COLO668 (cell line): ENCODE measurements around the gene MYBPH.
A peak's percentile ranks its signal among the peaks of the same experiment; 100 is the strongest.

Experiments
- DNase-seq: peaks from one replicate; lab custom pipeline; 2025; ENCODE audit not compliant: unreplicated experiment; lab: John Stamatoyannopoulos, UW

The MYBPH gene

GRCh38 chr1:203180611-203181330 is 5.1 kb upstream of the MYBPH start:
- no peak for DNase-seq

- DNase-seq, result no peak
Measured at GRCh38 chr1:203179667-203180005, 4.0 kb upstream of the MYBPH start.

- DNase-seq, result no peak
Measured at GRCh38 chr1:203178821-203179666, 3.4 kb upstream of the MYBPH start.

- DNase-seq, result no peak
Measured at GRCh38 chr1:203178083-203178482, 2.5 kb upstream of the MYBPH start.

GRCh38 chr1:203177470-203178039 is 1.9 kb upstream of the MYBPH start:
- no peak for DNase-seq

DNA sequence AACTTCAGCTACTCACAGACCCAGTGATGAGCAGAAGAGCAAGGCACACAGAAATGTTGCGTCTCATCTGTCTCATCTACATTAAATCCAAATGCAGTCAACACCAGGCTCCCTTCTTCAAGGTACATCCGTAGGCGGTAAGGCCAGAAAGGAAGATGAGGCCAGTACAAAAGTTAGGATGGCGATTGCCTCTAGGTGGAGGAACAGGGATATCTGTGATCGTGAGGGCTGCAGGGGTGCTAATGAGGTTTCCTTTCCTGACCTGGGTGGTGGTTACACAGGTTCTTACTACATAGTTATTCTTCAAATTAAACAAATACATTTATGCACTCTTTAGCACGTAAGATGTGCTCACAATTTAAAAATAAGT is 1.4 kb upstream of the MYBPH start:
- no peak for DNase-seq

DNA sequence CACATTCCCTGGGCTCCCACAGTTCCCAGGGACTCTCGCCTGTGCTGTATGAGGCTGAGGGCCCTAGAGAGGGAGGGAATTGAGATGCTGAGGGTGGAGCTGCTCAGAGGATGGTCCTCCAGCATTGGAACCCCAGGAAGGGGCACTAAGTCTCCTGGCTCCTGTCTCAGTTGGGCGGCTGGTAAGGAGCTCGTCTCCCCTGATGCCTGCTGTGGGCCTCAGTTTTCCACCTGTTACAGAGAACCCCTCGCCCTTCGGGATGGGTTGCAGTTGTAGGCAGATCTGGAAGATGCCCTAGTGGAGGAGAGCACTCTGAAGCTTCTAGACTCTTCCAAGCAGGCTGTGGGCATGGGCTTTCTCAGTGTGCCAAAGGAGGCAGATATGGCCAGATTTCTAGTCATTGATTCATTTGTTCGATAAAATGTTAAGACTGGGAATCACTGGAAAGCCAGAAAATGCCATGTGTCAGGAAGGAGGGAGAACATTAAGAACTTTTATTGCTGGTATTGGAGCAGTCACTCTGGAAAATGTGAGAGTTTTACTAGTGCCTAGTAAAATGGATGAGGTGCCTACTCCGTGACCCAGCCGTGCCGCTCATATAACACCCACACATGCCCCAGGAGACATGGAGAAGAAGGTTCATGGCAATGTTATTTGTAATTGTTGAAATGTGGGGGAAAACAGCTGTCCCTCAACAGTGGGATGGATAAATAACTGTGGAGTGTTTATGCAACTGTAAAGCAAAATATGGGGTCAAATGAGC is 828 bp upstream of the MYBPH start:
- no peak for DNase-seq

DNA sequence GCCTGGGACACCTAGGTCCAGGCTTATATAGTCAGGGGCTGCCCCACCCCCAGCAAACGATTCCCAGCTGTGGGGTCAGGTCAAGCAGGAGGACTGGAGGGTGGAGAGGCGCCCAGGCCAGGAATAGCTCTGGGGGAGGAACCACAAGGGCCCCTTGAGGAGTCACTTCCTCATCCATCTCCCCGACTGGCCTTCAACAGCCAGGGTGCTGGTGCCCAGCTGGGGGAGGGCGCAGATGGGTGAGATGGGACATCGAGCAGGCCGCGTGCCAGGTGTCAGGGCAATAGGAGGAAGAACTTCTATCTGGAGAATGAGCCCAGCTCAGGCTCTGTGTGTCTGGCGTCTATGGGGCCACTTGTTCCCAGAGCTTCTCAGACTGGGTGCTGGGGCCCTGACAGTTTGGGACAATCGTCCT is 208 bp upstream of the MYBPH start:
- DNase-seq, result no peak

DNA sequence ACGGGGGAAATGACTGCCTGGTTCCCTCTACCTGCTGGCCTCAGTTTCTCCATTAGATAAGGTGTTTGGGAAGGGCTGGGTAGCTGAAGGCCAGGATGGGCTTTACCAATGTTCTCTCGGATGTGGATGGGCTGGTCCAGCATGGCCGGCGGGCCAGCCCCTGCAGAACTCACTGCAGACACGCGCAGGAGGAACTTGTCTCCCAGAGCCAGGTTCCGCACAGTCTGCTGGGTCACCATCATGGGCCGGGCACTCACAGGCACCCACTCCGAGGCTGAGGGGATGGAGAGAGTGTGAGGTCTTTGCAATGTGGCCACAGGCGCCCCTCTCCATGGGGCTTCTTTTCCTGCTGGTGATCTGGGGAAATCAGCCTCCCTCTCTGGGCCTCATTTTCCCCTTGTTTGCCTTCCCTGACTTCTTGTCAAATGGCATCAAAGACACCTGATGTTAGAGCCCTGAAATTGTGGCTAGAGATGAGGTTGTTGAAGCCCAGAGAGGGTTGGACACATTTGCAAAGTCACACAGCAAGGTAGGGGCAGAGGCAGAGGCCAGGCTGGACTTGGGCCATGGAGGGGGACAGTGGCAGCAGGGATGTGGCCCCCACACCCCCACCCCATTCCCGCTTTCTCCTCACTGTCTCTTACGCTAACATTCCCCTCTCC is 1.2 kb downstream of the MYBPH start:
- DNase-seq, result no peak

DNA sequence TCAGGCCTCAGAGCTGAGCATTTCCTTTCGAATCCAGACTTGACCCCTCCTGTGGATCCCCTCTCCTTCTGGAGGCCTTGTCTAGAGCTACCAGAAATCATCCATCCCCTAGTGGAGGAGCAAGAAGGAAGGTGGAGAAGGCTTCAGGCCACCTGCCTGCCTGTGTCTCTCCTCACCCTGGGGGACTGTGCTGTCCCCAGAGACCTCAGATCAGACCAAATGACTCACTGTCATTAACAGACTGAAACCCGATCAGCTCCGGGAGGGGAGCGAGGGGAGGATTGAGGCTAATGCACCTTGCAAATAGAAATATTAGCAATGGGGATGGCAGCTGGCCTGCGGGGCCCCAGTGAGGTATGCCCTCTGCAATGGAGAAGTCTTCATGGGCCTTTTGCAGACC is 2.1 kb downstream of the MYBPH start:
- peak; percentile 77 for DNase-seq

DNA sequence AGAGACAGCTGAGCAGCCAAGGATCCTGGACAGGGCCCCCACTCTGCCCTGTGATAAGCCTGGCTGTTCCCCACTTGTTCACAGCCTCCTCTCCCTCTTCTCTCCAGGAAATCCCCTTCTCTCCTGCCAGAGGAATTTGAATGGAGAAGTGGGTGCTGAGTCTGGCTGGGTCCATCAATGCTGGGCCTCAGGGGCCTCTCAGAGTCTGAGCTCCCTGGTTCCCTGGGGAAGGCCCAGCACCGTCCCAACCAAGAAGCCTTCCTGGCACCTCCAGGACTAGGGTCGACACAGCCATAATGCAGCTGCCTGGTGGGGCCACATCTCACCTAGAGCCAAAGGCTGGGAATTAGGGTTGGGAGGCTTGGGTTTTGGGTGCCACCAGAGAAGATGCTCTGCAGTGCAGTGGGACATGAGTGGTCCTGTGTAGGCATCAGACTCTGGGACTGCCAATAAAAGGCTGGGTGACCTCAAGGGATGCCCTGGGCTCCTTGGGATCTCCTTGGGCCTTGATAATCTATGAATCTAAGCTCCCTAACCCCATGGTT is 2.5 kb downstream of the MYBPH start:
- DNase-seq, result no peak

DNA sequence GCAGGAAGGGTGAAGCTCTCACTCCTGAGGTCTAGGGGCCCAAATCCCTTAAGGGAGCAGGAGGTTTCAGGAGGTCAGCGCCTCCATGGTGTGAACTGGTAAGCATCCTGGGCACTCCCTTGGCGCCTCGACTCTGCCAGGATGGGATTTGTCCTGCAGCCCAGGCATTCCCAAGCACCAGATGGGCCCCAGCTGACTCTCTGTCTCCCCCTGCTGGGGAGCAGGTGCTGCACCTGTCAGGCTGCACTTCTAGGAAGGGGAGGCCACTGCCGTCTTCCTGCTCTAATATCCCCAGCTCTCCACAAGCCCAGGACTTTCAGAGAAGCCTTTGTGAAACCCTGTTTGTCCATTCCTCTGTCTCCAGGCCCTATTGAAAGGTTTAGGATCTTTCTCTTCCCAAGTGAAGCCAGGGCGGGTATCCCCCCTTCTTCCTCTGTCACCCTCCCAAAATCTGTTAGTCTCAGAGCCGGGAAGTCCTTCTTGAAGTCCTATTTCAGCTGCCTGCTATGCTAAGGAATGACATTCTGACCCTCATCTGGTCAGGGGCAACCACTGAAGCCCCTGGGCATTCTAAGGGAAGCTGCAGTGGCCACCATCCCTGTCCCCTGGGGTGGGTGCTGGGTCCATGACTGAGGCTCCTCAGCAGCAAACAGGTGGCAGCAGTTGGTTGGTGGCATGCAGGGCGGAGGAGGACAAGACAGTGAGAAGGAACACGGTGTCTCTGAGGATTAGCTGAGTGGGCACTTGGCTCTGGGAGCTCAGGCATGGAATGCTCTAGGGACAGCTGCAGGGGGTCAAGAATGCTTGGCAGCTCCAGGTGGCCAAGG is 3.2 kb downstream of the MYBPH start:
- DNase-seq, result peak; percentile 75

GRCh38 chr1:203171341-203172183 is 4.1 kb downstream of the MYBPH start:
- DNase-seq, result no peak

- DNase-seq, result no peak
Measured at GRCh38 chr1:203170625-203171330, 4.8 kb downstream of the MYBPH start.

DNA sequence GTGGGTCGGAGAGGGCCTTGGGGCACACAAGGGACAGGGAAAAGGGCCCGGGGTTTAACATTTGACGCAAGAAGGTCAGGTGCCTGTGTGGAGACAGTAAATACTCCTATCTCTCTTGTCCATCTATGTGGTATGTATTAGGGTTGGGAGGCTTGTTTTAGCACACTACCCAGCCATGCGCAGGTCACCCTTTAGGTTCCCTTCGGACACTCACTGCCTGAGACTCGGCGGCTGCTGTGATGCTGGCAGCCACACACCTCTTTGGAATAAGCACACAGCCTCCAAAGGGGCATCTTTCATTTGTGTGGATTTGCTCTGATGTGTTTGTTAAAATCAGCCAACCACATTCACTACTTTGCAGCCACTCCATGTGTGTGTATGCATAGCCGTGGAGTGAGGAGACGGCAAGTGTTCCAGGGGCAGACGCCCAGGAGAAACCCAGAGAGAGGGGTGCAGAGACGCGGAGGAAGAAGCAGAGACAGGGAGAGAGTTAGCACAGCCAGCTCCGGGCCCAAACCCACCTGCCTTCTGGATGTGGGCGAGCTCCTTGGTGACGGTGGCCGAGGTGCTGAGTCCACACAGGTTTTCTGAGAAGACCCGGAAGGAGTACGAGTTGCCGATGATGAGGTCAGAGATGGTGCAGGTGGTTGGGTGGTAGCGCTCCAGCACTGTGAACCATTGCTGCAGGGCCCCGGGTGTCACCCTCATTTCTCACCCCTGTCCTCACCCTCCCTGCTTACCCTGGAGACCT is 5.7 kb downstream of the MYBPH start:
- no peak for DNase-seq

DNA sequence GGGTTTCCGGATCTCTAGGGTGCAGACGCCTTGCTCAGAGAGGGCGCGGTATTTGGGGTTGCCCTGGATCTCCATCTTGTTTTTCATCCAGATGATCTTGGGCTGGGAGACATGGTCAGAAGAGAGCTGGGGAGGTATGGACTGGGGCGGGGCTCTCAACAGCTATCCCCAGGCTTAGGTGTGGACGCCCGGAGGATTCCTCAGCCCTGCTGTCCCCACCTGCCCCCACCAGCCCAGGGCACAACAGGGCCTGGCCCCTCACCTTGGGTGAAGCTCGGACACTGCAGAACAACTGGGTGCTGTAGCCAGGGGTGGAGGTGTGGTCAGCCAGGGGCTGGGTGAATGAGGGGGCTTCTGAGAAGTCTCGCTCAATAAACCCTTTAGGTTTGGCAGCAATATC is 6.6 kb downstream of the MYBPH start:
- no peak for DNase-seq

- no peak for DNase-seq
Measured at GRCh38 chr1:203168256-203168786, 7.3 kb downstream of the MYBPH start.

DNA sequence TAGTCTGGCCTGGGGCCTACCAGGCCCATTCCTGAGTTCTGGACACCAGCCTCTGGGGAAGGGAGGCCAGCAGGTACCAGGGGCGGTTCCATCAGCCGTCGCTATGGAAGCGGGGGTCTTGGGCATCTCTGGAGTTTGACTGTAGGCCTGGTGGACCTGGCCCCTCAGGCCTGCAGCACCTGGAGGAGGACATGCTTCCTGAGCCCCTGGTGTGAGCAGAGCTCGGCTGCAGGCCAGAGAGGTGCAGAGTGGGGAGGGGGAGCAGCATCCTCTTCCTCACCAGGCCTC is 7.8 kb downstream of the MYBPH start:
- no peak for DNase-seq
